ENCODE data around the gene XRCC4.

- no peak for TF ChIP-seq EP300 (conservative IDR thresholded peaks at IDR 0.05; ENCODE audit: poor library complexity, severe bottlenecking)
- no peak for TF ChIP-seq TAF1 (IDR thresholded peaks at IDR 0.05; ENCODE audit: low read depth)
- TF ChIP-seq CTCF (IDR thresholded peaks at IDR 0.05; ENCODE audit: poor library complexity, severe bottlenecking), result no peak
- TF ChIP-seq REST (IDR thresholded peaks at IDR 0.05; ENCODE audit: borderline replicate concordance), result no peak
- TF ChIP-seq RAD21 (conservative IDR thresholded peaks at IDR 0.05), result no peak
- TF ChIP-seq POLR2AphosphoS5 (IDR thresholded peaks at IDR 0.05), result no peak
- no peak for TF ChIP-seq EZH2 (IDR thresholded peaks at IDR 0.05; ENCODE audit: borderline replicate concordance, insufficient read depth, low read length, poor library complexity, severe bottlenecking)
- no peak for TF ChIP-seq MXI1 (conservative IDR thresholded peaks at IDR 0.05; ENCODE audit: poor library complexity, severe bottlenecking)
- no peak for TF ChIP-seq SMC3 (conservative IDR thresholded peaks at IDR 0.05; ENCODE audit: poor library complexity)
Measured at GRCh38 chr5:83099445-83099844, 22.1 kb downstream of the XRCC4 start.
